ENCODE measurements around the gene KLHL30. TPM values are rescaled to one million over a fixed set of nuclear protein-coding genes. Genes with fewer than 3 reads are reported as not detected.

KLHL30 gene
- total RNA-seq, 2 donors from 2014 or later, result 24.9 to 29.0 TPM

DNA sequence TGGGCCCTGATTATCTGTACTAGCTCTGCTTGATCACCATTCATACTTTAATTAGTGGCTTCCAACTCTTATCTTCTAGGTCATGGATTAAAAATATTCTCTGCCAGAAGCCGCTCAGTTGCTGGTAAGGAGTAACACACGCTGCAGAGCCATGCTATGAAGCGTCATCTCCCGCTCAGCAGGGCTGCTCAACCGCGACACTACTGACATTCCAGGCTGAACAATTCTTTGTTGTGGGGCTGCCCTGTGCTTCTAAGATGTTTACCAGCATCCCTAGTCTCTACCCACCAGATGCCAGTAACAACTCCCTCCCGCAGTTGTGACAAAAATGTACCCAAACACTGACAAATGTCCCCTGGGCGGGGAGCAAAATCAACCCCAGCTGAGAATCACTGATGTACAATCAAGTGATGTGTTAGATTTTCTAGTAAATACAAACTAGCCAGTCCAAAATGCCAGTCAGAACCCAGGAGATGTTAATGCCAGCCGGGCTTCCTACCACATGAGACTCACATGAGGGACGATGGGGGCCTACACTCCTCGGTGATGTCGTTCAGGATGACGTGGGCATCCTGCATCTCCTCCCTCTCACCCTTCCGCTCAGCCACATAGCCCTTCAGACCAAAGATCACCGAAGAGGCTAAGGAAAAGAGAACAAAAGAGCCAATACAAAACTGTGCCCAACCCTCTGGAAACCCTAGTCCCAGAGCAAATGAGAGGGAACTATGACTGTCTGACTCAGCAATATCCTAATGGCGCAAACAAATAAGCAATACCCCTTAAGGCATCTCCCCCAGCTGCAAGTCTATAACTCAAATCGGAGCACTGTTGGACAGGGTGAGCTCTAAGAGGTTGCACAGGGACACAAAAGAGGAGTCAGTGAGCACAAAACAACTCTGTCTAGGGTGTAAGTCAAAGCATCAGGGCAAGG lies 49.4 kb downstream of the KLHL30 start:
- TF ChIP-seq CTCF (IDR thresholded peaks at IDR 0.05), result no peak
- Histone ChIP-seq H3K4me1 (peaks cover 0 to 9% of the 10 kb centered on the region in 2 donors), H3K36me3 (peaks cover 93% of the 10 kb centered on the region), H3K27ac (no peak overlapping the region), H3K9me3 (no peaks in the 10 kb centered on the region), H3K4me3 (no peak overlapping the region), H3K27me3 (no peaks in the 10 kb centered on the region)
- no peak for DNase-seq (ENCODE audit: low spot score)

DNA sequence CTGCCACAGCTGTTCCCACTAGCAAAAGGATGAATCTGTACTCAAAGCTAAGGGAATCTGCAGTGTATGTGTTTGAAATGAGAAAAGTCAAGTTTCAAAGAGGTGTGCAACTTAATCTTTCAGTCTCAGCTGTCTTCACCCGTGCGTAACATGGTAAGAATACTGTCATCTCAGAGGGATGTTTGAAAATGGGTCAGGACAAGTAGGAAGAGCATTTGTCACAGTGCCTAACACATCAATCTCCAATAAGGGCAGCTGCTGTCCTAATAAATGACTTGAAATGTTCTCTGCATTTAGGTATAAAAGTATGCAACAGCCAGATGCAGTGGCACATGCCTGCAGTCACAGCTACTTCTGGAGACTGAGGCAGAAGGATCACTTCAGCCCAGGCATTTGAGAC lies 52.0 kb downstream of the KLHL30 start:
- H3K9me3 ChIP-seq, result no peaks in the 10 kb centered on the region
- no peak for DNase-seq (ENCODE audit: low spot score)
- peaks cover 89% of the 10 kb centered on the region for H3K36me3 ChIP-seq
- TF ChIP-seq CTCF (IDR thresholded peaks at IDR 0.05), result no peak
- H3K27me3 ChIP-seq, result no peaks in the 10 kb centered on the region
- no peak overlapping the region for H3K27ac ChIP-seq
- H3K4me3 ChIP-seq, result no peak overlapping the region
- peaks cover 0 to 9% of the 10 kb centered on the region in 2 donors for H3K4me1 ChIP-seq

Other genes with a start within 250 kb of the KLHL30 start
- 10 to 100 TPM; 78.4 to 79.6 TPM for gene UBE2F, start 171.7 kb upstream of the KLHL30 start, total RNA-seq
- 10 to 100 TPM in 1 of 2 donors, 1 to 10 TPM in 1; 6.5 to 11.3 TPM for gene SCLY, start 77.7 kb upstream of the KLHL30 start, total RNA-seq
- 1 to 10 TPM in 1 of 2 donors, under 1 TPM in 1; 0.26 to 2.0 TPM for gene ESPNL, start 38.3 kb upstream of the KLHL30 start, total RNA-seq
- 1 to 10 TPM in 1 of 2 donors, under 1 TPM in 1; 0.33 to 1.5 TPM for gene ERFE, start 20.3 kb downstream of the KLHL30 start, total RNA-seq
- 10 to 100 TPM; 15.9 to 17.6 TPM for gene ILKAP, start 65.0 kb downstream of the KLHL30 start, total RNA-seq
- 1 to 10 TPM; 2.5 to 4.8 TPM for gene HES6, start 101.4 kb downstream of the KLHL30 start, total RNA-seq
- 1 to 10 TPM; 5.2 to 9.4 TPM for gene PER2, start 149.9 kb downstream of the KLHL30 start, total RNA-seq
- 1 to 10 TPM; 5.0 to 5.8 TPM for gene TRAF3IP1, start 181.8 kb downstream of the KLHL30 start, total RNA-seq

Data from right atrium auricular region (tissue), 2 donors.